Esophagus muscularis mucosa (tissue), 4 donors: ENCODE data around the gene MS4A10. TPM values are rescaled to one million over a fixed set of nuclear protein-coding genes. Genes with fewer than 3 reads are reported as not detected.
"Not testable (repeated sequence)": the region's sequence is repeated elsewhere in the genome, so short reads cannot be mapped to it uniquely, and the experiment has no call there.

Experiments used
- DNase-seq: peaks from one replicate; pipeline ENCODE4 v3.0.0-alpha.2; 2017; ENCODE audit errors: extremely low spot score
- H3K27ac ChIP-seq, 4 donors: fragments of 200-600 bp; sonication (generic); replicated peaks in 1 of 4; 1 replicate in 3 of 4; 2 replicates in 1 of 4; pipeline ENCODE4 v1.5.1; 2016 to 2019; ENCODE audit warnings: mild to moderate bottlenecking in 1 of 4
- H3K27me3 ChIP-seq, 4 donors: fragments of 200-600 bp; sonication (generic); one replicate each; pipeline versions ENCODE4 v1.5.1 to v1.6.0; 2016 to 2019
- H3K36me3 ChIP-seq, 4 donors: fragments of 200-600 bp; sonication (generic); one replicate each; pipeline ENCODE4 v1.5.1; 2016 to 2019
- H3K4me1 ChIP-seq, 4 donors: fragments of 200-600 bp; sonication (generic); one replicate each; pipeline ENCODE4 v1.5.1; 2016 to 2019
- H3K4me3 ChIP-seq, 4 donors: fragments of 200-600 bp; sonication (generic); 1 replicate in 2 of 4; 2 replicates in 2 of 4; pipeline ENCODE4 v1.5.1; 2016 to 2019; ENCODE audit warnings: mild to moderate bottlenecking in 4 of 4, moderate library complexity in 1 of 4
- H3K9me3 ChIP-seq, 4 donors: fragments of 200-600 bp; sonication (generic); 1 replicate in 3 of 4; 2 replicates in 1 of 4; pipeline ENCODE4 v1.5.1; 2016 to 2019
- EP300 ChIP-seq: sonication (generic); formaldehyde crosslinking; IDR thresholded peaks from one replicate; pipeline ENCODE4 v1.6.1; 2017; ENCODE audit warnings: antibody characterized with exemption
- POLR2A ChIP-seq: fragments of 450-650 bp; IDR thresholded peaks from one replicate; pipeline ENCODE4 v1.6.1; 2017; ENCODE audit warnings: antibody characterized with exemption, moderate library complexity, mild to moderate bottlenecking, low read depth
- POLR2AphosphoS5 ChIP-seq, 2 donors: sonication (generic); formaldehyde crosslinking; IDR thresholded peaks; one replicate each; pipeline ENCODE4 v1.6.1; 2017; ENCODE audit warnings: antibody characterized with exemption in 2 of 2
- WGBS: methylation state at CpG from one replicate; pipeline ENCODE4 v1.1.5; 2018; 5-methylcytosine and 5-hydroxymethylcytosine counted together
- intact Hi-C: fragments of 100-400 bp; cut with DNase I; formaldehyde crosslinking; loops from one replicate; pipeline ENCODE4 v1.15.1; 2023
- total RNA-seq, 4 donors: library from RNA; depleted of rRNA; stranded (reverse); fragments of >200 nt; gene quantifications; one replicate each; pipeline versions ENCODE4 v1.1.0 to v1.2.1, GENCODE V29; 2016
- TF ChIP-seq, protein P1 (sequence below), 3 experiments: fragments of 200-600 bp in 2 of 3; fragments of 450-650 bp in 1 of 3; sonication (generic) in 2 of 3; IDR thresholded peaks; one replicate each; pipeline ENCODE4 v1.5.1; 2017 to 2019; ENCODE audit warnings: antibody characterized with exemption in 3 of 3, mild to moderate bottlenecking in 2 of 3, moderate library complexity in 1 of 3

Gene MS4A10
- total RNA-seq, 4 donors from 2014 or later: not detected

DNA sequence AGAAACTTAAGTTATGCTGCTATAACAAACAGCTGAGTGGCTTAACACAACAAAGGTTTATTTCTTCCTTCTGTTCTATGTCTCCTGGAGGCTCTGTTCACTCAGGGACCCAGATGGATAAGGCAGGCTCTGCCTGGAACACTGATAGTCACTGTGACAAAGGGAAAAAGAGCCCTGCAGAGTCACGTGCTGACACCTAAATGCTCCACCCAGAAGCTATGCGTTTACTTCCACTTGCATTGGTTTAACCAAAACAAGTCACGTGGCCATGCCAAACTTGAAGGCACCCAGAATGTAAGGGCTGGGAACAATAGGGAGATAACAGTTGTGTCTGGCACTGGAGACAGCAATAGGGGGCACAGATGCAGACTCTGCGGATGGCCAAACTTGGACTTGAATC, 31.8 kb upstream of the MS4A10 start:
- H3K4me3 ChIP-seq: no peak overlapping the region

DNA sequence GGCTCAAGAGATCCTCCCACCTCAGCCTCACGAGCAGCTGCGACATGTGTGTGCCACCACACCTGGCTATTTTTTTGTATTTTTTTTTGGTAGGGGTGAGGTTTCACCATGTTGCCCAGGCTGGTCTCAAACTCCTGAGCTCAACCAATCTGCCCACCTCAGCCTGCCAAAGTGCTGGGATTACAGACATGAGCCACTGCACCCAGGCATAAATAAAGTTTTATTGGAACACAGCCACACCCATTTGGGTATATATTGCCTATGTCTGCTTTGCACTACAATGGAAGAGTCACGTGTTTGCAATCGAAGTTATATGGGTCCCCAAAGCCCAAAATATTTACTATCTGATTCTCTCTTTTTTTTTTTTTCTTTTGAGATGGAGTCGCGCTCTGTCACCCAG, 30.2 kb upstream of the MS4A10 start:
- WGBS: 80% methylated on average over 6 of the region's 6 CpGs
- no peaks in the 10 kb centered on the region for H3K9me3 ChIP-seq
- no peaks in the 10 kb centered on the region for H3K36me3 ChIP-seq
- intact Hi-C loops: no loop called here
- DNase-seq: no peak
- H3K4me3 ChIP-seq: no peak overlapping the region
- no peaks in the 10 kb centered on the region for H3K4me1 ChIP-seq
- H3K27ac ChIP-seq: no peak overlapping the region
- TF ChIP-seq POLR2AphosphoS5 (IDR thresholded peaks at IDR 0.05) (no peak), POLR2A (no peak), EP300 (no peak)
- TF ChIP-seq, protein P1, sequence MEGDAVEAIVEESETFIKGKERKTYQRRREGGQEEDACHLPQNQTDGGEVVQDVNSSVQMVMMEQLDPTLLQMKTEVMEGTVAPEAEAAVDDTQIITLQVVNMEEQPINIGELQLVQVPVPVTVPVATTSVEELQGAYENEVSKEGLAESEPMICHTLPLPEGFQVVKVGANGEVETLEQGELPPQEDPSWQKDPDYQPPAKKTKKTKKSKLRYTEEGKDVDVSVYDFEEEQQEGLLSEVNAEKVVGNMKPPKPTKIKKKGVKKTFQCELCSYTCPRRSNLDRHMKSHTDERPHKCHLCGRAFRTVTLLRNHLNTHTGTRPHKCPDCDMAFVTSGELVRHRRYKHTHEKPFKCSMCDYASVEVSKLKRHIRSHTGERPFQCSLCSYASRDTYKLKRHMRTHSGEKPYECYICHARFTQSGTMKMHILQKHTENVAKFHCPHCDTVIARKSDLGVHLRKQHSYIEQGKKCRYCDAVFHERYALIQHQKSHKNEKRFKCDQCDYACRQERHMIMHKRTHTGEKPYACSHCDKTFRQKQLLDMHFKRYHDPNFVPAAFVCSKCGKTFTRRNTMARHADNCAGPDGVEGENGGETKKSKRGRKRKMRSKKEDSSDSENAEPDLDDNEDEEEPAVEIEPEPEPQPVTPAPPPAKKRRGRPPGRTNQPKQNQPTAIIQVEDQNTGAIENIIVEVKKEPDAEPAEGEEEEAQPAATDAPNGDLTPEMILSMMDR (IDR thresholded peaks at IDR 0.05): no peak
- peaks cover 0 to 48% (median 0%) of the 10 kb centered on the region in 4 donors for H3K27me3 ChIP-seq

More for the DNA sequence above, 31.8 kb upstream of the MS4A10 start:
- no peak for TF ChIP-seq POLR2AphosphoS5 (IDR thresholded peaks at IDR 0.05)
- TF ChIP-seq POLR2A: no peak
- TF ChIP-seq, protein P1 (IDR thresholded peaks at IDR 0.05): no peak
- TF ChIP-seq EP300: no peak
- intact Hi-C loops: no loop called here
- 75% methylated on average over 4 of the region's 4 CpGs for WGBS
- peaks cover 0 to 48% (median 0%) of the 10 kb centered on the region in 4 donors for H3K27me3 ChIP-seq
- no peaks in the 10 kb centered on the region for H3K9me3 ChIP-seq
- H3K4me1 ChIP-seq: no peaks in the 10 kb centered on the region
- no peak overlapping the region for H3K27ac ChIP-seq
- DNase-seq: no peak
- H3K36me3 ChIP-seq: no peaks in the 10 kb centered on the region

DNA sequence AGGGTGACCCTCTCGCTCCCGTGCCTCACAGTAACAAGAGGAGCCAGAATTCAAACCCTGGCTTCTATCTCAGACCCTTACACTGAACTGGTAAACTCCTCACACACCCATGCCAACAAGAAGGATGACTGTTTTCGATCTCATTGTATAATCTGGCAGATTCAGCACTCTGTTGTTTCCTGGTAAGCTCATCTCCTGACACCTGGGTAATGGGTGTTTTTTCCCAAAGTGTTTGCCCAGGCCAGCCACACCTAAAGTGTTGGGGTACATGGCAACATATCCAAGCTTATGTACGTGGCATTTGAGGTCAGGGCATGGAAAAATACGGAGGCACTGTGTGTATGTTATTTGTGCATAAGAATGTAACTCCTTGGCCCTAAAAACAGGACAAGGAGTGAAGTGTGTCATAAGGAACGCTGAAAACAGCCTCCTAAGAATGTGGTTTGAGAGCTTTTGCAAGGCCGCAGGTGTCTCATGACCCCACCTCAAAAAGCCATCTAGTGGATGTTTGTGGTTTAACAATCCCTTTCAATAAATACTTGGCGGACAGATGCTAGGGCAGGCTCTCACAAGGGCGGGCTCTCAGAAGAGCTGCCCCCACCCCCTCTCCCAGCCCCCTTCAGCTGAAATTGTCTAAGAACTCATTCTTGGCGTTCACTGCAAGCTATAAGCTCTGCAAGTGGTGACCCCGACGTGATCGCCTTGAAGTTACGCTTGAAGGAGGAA, 28.7 kb upstream of the MS4A10 start, which contains the start of gene MS4A15:
MS4A15 (plus strand) TSS at position 561 of the 726 bp plus-strand sequence. CDS start 6,867 bp downstream, outside the sequence.
- no peak for TF ChIP-seq POLR2AphosphoS5 (IDR thresholded peaks at IDR 0.05)
- TF ChIP-seq POLR2A: no peak
- TF ChIP-seq EP300: no peak
- TF ChIP-seq, protein P1 (IDR thresholded peaks at IDR 0.05): no peak
- H3K36me3 ChIP-seq: no peaks in the 10 kb centered on the region
- H3K4me1 ChIP-seq: no peaks in the 10 kb centered on the region
- H3K9me3 ChIP-seq: no peaks in the 10 kb centered on the region
- no peak within 1 kb of the TSS for H3K27ac ChIP-seq
- 61% methylated on average over 14 of the region's 14 CpGs for WGBS
- intact Hi-C loops: no loop called here
- H3K27me3 ChIP-seq: peaks cover 0 to 40% (median 0%) of the 10 kb centered on the region in 4 donors
- H3K4me3 ChIP-seq: no peak within 1 kb of the TSS
- no peak for DNase-seq

DNA sequence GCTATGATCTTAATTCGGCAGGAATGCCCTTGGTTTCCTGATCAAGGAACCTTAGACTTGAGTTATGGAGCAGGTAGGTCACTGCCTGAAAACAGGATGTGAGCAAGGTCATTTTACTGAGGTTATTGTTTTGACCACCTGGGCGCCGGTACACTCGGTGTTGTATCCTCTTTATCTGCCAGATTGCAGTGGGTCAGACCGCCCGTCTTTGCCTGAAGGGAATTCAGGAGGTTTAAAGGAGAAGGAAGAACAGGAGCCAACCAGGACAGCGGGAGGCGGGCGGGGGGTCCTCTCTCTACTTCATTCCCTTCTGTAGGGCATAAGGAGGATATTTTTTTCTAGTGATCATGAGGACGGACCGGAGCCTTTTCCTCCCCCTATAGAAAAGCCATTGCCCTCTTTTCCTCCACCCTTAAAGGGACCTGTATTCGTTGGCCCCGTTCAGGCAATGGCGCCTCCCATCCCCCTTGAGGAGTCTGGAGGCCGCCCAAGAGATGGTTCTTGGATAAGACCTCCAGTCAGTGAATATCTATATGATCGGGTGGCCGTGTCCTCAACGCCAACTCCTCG, 27.8 kb upstream of the MS4A10 start:
- WGBS: 88% methylated on average over 19 of the region's 19 CpGs
- H3K4me1 ChIP-seq: no peaks in the 10 kb centered on the region
- intact Hi-C loops: no loop called here

DNA sequence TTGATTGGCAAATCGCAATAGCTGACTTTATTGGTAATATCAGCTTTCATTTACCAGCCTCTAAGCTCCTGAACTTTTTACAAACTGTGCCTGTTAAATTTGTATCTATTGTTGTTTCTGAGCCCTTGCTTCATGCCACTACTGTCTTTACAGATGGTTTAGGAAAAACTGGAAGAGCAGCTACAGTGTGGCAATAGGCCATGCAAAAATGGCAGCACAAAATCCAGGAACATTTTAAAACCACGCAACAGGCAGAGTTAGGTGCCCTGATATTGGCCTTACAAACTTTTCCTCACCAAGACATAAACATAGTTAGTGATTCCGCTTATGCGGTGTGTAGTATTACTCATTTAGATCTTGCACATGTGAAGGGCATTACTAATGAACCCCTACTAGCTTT, 26.5 kb upstream of the MS4A10 start:
- peaks cover 0 to 24% (median 0%) of the 10 kb centered on the region in 4 donors for H3K27me3 ChIP-seq
- H3K36me3 ChIP-seq, H3K4me1 ChIP-seq, H3K9me3 ChIP-seq, H3K4me3 ChIP-seq, DNase-seq, H3K27ac ChIP-seq, intact Hi-C loops: not testable (repeated sequence)
- 83% methylated on average over 4 of the region's 4 CpGs for WGBS

More for the DNA sequence above, 27.8 kb upstream of the MS4A10 start:
- peaks cover 0 to 31% (median 0%) of the 10 kb centered on the region in 4 donors for H3K27me3 ChIP-seq
- H3K36me3 ChIP-seq: no peaks in the 10 kb centered on the region
- no peak for DNase-seq
- no peaks in the 10 kb centered on the region for H3K9me3 ChIP-seq
- H3K27ac ChIP-seq: no peak overlapping the region
- H3K4me3 ChIP-seq: no peak overlapping the region
- TF ChIP-seq POLR2A (no peak), POLR2AphosphoS5 (IDR thresholded peaks at IDR 0.05) (no peak), EP300 (no peak)
- TF ChIP-seq, protein P1 (IDR thresholded peaks at IDR 0.05): no peak

DNA sequence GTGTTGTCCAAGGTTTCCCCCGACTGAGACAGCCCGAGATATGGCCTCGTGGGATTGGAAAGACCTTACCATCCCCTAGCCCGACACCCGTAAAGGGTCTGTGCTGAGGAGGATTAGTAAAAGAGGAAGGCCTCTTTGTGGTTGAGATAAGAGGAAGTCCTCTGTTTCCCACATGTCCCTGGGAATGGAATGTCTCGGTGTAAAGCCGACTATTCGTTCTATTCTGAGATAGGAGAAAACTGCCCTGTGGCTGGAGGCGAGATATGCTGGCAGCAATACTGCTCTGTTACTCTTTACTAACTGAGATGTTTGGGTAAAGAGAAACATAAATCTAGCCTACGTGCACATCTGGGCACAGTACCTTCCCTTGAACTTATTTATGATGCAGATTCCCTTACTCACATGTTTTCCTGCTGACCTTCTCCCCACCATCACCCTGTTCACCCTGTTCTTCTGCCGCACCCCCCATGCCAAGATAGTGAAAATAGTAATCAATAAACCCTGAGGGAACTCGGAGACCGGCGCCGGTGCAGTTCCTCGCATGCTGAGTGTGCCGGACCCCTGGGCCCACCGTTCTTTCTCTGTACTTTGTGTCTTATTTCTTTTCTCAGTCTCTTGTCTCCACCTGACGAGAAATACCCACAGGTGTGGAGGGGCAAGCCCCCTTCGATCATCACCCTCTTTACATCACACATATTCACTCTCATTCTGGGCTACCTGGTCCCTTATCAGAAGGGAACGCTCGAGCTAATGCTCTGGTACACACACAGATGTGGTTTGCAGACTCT, 25.5 kb upstream of the MS4A10 start:
- DNase-seq, H3K27ac ChIP-seq, H3K4me1 ChIP-seq, intact Hi-C loops, H3K9me3 ChIP-seq, H3K36me3 ChIP-seq, H3K4me3 ChIP-seq: not testable (repeated sequence)
- 84% methylated on average over 22 of the region's 22 CpGs for WGBS
- peaks cover 0 to 20% (median 0%) of the 10 kb centered on the region in 4 donors for H3K27me3 ChIP-seq
